ENCODE results near the gene NF1.

- TF ChIP-seq CTCF (IDR thresholded peaks at IDR 0.05; ENCODE audit: insufficient read depth, low read depth, low read length) (no peak), EZH2 (IDR thresholded peaks at IDR 0.05; ENCODE audit: insufficient read depth, low read length) (no peak)
Observed at GRCh38 chr17:31089471-31089870, 5.3 kb upstream of the NF1 start.

Measured in astrocyte (in vitro differentiated cells and primary cell).